NCI-H146 treated with DMSO at 0.1 percent for 48 hours (cell line): ENCODE data around the gene RPS27L.
"Not testable (repeated sequence)": the region's sequence is repeated elsewhere in the genome, so short reads cannot be mapped to it uniquely, and the experiment has no call there.

Experiments
- DNase-seq: peaks from one replicate; lab custom pipeline; 2025; ENCODE audit not compliant: unreplicated experiment; lab: John Stamatoyannopoulos, UW

The RPS27L gene

GRCh38 chr15:63099581-63099980 lies 57.7 kb downstream of the RPS27L start:
- DNase-seq, result not testable (repeated sequence)

- DNase-seq, result not testable (repeated sequence)
Observed at GRCh38 chr15:63098901-63099300, 58.4 kb downstream of the RPS27L start.
